GM13977 (cell line): Measurements from ENCODE around the gene TM4SF1.

ENCODE experiments used
- DNase-seq: peaks from one replicate; pipeline ENCODE4 v3.0.0; 2012; ENCODE audit warnings: low spot score
- CTCF ChIP-seq: IDR thresholded peaks from 2 replicates; pipeline ENCODE4 v1.5.1; 2012; ENCODE audit warnings: mild to moderate bottlenecking, control low read depth; ENCODE audit not compliant: insufficient read depth; ENCODE audit errors: extremely low read depth, missing control alignments
- in situ Hi-C: fragments of 300-500 bp; cut with MboI; formaldehyde crosslinking; loops from one replicate; pipeline ENCODE4 v1.12.0; 2022; ENCODE audit warnings: low sequenced_read_pairs, low pct_unique_long_range_greater_than_20kb, mixed read lengths, inconsistent platforms; ENCODE audit not compliant: unreplicated experiment

The TM4SF1 gene

GRCh38 chr3:149330609-149331331 is 46.7 kb downstream of the TM4SF1 start:
- no peak for TF ChIP-seq CTCF
- in situ Hi-C loops, result no loop called here
- no peak for DNase-seq

- in situ Hi-C loops, result no loop called here
- TF ChIP-seq CTCF, result no peak
- DNase-seq, result no peak
These were observed 50.3 kb downstream of the TM4SF1 start for GRCh38 chr3:149327156-149327555.

- no peak for DNase-seq
- no peak for TF ChIP-seq CTCF
- in situ Hi-C loops, result no loop called here
These were observed 51.9 kb downstream of the TM4SF1 start for GRCh38 chr3:149325581-149325980.

- no peak for DNase-seq
- no peak for TF ChIP-seq CTCF
- in situ Hi-C loops, result no loop called here
These were observed 53.1 kb downstream of the TM4SF1 start for GRCh38 chr3:149324332-149324731.

GRCh38 chr3:149321640-149322039 is 55.8 kb downstream of the TM4SF1 start:
- in situ Hi-C loops, result no loop called here
- no peak for TF ChIP-seq CTCF
- no peak for DNase-seq

- TF ChIP-seq CTCF, result no peak
- in situ Hi-C loops, result no loop called here
- no peak for DNase-seq
These were observed 56.3 kb downstream of the TM4SF1 start for GRCh38 chr3:149321136-149321535.
